HG02678 (cell line): ENCODE results near the gene NINJ2.
"Not testable (repeated sequence)": the region's sequence is repeated elsewhere in the genome, so short reads cannot be mapped to it uniquely, and the experiment has no call there.

Source experiments
- ATAC-seq: cut with Tn5 transposase; IDR thresholded peaks from one replicate; pipeline ENCODE4 v1.9.1; 2021; ENCODE audit warnings: mild to moderate bottlenecking, moderate library complexity; ENCODE audit not compliant: unreplicated experiment

Gene NINJ2

DNA sequence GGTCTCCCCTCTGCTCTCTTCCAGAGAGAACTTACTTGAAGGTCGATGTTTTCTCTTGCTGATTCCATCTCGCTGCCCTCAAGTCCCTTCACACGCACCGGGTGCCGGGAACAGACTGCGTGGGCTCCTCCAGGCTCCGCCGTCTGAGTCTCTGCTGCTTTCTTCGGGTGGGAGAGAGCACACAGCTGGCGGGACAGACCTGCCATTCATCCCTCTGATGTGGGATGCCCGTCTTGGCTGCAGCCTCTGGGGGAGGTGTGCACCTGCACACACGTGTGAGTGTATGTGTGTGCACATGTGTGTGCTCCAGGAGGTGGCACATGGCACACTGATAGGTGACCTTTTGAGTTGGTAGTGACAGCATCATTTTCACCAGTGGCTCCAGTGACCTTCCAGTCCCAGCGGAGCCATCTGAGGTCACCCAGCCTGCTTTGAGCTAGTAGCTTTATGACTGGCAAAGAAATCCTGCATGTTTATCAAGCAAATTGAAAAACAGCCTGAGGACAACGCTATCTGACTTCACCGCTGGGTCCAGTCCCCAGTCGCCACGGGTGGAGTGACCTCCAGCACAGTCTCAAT, at the start of gene NINJ2:
NINJ2 (minus strand) TSS at position 153 of the 579 bp plus-strand sequence; CDS start at position 68, 85 bp downstream.
- no peak for ATAC-seq

DNA sequence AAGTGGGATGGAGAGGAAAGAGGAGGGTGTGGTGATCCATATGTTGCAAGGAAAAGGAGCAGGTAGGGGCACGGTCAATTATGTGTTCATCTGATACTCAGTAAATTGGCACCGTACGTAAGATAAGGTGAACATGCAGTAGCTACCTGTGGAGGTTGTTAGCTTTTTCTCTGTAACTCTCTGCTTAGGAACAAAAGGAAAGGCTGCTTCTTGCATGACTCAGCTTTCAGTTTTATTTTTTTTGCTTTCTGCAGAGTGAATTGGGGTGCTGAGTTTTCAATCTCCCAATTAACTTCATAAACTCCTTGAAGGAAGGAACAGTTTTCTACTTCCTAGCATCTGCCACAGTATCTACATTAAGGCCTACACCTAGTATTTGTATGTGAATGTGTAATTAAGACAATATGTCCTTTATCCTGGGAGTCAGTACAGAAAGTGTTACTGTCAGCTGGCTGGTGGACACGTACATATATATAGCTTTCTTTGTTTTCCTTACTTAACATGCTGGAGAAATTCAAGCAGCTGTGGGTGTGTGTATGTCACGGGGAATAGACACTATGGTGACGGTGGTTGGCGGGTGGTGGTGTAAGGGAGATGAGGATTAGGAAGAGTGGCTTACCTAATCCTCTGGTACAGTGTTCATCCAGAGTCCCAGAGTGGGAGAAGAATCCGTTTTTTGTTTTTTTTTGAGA, 49.1 kb upstream of the NINJ2 start:
- ATAC-seq = no peak

GRCh38 chr12:709455-710020, 46.3 kb upstream of the NINJ2 start:
- no peak for ATAC-seq

DNA sequence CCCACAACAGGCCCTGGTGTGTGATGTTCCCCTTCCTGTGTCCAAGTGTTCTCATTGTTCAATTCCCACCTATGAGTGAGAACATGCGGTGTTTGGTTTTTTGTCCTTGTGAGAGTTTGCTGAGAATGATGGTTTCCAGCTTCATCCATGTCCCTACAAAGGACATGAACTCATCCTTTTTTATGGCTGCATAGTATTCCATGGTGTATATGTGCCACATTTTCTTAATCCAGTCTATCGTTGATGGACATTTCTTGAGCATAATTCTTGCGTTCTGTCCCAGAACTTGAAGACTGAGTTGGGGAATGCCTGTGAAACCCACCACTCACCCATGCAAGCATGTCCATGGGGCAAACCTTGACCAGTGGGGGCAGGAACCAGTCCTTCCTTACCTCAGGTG, 44.8 kb upstream of the NINJ2 start:
- not testable (repeated sequence) for ATAC-seq

DNA sequence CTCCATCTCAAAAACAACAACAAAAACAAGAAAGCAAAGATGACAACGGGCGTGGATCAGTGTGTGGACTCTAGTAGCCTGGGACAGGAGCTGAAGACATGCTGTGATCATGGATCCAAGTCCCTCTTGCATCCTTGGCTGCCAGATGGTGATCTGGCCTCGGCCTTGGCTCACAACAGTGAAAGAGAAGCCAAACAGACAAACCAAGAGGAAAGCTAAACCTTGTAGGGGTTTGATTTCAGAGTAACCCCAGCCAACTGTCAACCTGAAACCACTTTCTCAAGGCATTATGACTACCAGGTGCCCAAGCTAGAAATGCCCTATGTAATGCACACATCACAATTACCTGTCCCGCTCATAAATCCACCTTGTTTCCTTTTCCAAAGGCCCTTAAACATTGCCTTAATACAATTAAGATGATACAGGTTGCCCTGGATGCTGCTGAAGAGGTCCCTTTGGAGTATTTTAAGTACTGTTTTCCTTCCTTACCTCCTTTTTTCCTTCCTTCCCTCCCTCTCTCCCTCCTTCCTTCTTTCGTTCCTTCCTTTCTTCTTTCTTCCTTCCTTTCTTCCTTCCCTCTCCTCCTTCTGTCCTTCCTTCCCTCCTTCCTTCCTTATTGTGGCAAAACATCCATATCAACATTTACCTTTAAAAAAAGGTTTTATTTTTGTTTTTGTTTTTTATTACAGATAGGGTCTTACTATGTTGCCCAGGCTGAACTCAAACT, 41.4 kb upstream of the NINJ2 start:
- ATAC-seq = no peak

- no peak for ATAC-seq
Observed at GRCh38 chr12:701896-702539, 38.8 kb upstream of the NINJ2 start.

DNA sequence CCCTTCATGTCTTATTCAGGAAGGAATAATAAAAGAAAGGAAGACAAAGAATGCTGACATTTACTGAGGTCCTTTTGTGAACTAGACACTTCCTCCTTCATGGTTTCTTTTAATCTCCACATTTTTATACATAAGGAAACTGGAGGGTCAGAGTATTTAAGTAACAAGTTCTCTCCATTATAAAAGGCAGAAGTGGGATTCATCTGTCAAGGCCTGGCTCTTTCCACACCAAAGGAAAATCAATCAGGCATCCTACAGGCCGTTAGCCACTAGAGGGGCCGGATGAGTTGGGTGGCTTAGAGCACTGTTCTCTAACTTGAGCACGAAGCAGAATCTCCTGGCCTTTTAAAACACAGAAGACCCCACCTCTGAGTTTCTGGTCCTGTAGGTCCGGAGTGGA, 36.8 kb upstream of the NINJ2 start:
- no peak for ATAC-seq

DNA sequence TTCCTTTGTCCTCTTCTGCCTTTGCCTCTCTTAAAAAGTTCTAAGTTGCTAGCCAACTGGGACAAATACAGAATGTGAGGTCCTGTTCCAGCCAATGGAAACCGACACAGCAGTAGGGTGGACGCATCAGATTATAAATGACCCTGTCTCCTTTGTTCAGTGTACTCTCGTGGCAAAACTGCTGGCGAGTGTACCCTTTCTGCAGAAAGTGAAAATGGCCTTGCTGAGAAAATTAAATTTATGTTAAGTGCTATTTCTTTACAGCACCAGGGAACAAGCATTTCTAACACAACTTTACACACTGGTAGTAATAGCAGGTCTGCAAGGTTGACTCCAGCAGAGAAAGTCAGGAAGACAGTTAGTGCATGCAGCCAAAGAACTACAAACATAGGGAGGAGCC, 35.0 kb upstream of the NINJ2 start:
- not testable (repeated sequence) for ATAC-seq

- no peak for ATAC-seq
Observed at GRCh38 chr12:697481-697880, 34.2 kb upstream of the NINJ2 start.

DNA sequence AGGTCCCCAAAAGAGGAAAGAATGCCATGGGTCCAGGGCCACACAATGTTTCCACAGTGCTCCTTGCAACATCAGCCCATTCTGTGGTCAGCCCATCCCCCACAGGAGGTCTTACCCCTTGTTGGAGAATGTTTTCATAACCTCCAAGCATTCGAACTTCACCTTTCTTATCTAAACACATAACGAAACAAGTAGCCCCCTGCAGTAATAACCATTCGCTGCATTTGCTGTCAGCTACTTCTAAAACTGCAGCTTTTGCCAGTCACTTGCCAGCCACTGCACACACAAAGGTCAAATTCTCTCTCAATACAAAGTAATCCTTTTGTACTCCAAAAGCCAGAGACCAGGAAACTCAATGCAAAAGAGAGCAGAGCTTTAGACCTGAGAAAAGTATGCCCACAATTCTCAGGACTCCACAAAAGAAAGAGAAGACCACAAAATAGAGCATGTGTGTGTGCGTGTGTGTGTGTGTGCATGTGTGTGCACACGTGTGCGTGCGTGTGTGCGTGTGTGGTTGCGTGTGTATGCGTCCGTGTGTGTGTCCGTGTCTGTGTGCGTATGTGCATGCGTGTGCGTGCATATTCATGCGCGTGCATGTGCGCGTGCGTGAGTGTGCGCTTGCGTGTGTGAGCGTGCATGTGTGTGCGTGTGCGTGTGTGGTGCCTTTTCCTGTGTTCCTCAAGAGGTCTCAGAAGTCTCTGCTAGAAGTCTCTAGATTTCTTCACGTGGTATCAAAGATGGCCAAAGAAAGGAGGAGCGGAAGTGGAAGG, 31.7 kb upstream of the NINJ2 start:
- no peak for ATAC-seq

DNA sequence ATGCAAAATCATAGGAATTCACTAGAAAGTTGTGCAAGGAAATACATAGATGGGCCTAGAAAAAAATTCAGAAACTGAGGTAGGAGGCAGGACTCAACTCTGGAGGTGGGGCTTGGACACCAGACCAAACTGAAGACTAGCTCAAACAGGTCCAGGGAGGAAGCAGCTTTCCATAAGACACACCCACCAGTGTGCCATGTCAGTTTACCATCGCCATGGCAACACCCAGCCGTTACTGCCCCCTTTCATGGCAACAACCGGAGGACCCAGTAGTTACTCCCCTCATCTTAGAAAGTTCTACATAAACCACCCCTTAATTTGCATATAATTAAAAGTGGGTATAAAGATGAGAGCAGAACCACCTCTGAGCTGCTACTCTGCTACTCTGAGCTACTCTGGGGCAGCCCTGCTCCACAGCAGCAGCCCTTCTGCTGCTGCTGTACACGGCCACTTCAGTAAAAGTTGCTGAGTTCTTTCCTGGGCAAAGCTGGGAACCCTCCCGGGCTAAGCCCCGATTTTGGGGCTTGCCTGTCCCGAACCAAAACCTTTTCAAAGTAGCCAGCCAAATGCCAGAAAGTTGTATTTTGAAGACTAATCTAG, 30.8 kb upstream of the NINJ2 start:
- no peak for ATAC-seq

DNA sequence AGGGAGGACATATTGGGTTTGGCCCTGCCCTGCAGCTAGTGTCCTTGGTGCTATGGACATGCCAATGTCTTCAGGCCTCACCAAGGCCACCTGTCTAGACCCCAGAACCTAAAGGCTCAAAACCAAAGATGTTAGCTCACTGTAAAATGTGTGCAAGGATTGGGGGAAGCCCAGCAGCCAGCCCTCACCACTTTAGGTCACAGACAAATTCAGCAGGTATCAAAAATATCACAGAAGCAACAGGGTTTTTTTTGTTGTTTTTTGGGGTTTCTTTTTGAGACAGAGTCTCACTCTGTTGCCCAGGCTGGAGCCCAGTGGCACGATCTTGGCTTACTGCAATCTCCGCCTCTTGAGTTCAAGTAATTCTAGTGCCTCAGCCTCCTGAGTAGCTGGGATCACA, 29.0 kb upstream of the NINJ2 start:
- no peak for ATAC-seq

DNA sequence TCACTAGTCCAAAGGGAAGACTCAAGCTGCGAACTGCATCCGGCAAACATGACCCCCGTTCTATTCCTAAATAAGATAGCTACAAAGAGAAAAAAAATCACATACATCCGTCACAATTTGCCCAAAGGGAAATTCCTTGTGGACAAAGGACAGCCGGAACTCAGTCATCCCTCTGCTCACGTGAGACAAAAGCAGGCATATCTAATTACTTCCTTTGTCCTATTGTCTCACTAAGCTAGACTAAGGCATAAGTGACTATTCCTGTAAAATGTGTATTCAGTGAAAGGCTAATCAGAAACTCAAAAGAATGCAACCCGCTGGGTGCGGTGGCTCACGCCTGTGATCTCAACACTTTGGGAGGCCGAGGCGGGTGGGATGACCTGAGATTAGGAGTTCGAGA, 27.2 kb upstream of the NINJ2 start:
- no peak for ATAC-seq

- peak; percentile 85 for ATAC-seq
Observed at GRCh38 chr12:685388-685787, 22.1 kb upstream of the NINJ2 start.

GRCh38 chr12:684416-684815, 21.2 kb upstream of the NINJ2 start:
- ATAC-seq = no peak

- ATAC-seq = no peak
Observed at GRCh38 chr12:681568-682256, 18.5 kb upstream of the NINJ2 start.

GRCh38 chr12:678747-679712, 15.8 kb upstream of the NINJ2 start:
- no peak for ATAC-seq

- no peak for ATAC-seq
Observed at GRCh38 chr12:675562-675961, 12.3 kb upstream of the NINJ2 start.
